ENCODE data around the gene PIAS2.
"Not testable (repeated sequence)": the region's sequence is repeated elsewhere in the genome, so short reads cannot be mapped to it uniquely, and the experiment has no call there.

Gene PIAS2

GRCh38 chr18:46917108-46917802 lies at the start of gene PIAS2, which contains the start of gene KATNAL2:
PIAS2 (minus strand) TSS chr18:46917507; CDS start chr18:46917345, 162 bp downstream.
KATNAL2 (plus strand) TSS chr18:46917602; CDS start chr18:46946873, 29,271 bp downstream.
- in situ Hi-C loops (cut with MboI; ENCODE audit: low sequenced_read_pairs): no loop called here

DNA sequence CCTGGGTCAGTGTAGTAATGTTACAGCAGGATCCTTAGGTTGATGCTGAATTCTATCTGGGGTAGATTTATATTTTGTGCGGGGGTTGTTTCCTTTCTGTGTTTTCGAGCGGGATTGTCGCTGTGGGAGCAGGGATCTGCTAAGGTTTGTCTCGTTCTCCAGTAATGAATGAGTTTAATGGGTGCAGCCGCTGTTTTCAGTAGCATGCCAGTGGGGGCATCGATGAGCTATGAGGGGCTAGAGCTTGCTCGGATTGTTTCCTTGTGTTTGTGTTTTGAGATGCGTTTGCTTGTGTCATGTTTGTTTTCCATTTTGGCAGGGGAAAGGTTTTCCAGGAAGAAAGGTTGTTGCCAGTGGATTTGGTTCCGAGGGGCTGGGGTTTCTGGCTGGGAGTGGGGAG lies 49.0 kb upstream of the PIAS2 start:
- in situ Hi-C loops (cut with MboI; ENCODE audit: low sequenced_read_pairs): not testable (repeated sequence)

GRCh38 chr18:46964579-46965293 lies 47.4 kb upstream of the PIAS2 start:
- in situ Hi-C loops (cut with MboI; ENCODE audit: low sequenced_read_pairs): not testable (repeated sequence)

DNA sequence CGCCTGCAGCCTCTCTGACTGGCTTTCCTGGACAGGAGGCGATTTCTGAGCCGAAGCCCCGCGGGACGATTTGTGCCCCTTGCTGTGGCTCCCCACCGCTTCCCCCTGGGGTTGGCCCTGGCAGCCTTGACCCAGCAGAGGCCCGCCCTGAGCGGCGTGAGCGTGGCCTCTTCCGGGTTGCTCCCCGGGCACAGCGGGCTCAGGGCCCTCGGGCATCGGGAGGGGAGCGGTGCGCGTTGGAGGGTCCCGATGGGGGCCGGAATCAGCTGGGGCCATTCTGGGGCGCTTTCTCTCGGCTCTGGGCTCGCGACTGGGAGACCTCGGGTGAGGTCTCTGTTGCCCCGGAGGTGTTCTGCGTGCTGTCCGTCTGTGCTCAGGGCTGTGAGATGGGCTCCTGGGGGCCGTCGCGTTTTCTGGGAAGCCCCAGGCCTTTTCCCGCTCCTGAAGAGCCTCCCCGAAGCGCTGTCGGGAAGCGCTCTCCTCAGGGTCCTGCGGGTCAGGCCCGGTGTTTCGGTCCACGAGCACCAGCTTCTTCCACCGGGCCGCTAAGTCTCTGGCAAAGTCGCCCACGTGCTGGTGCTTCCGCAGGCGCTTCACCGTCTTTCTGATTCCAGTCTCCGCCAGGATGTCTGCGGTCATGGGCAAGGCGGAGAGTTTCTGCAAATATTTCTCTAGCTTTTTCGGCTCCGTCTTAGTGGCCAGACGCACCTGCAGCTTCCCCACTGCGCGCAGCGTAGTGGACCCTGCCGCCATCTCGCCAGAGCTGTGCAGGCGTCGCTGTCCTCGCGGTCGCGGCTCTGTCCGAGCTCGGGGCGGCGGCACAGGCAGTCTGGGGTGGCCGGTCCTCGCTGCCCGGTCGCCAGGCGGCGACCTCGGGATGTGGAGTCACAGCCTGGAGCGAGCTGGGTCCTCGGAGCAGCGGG lies 46.6 kb upstream of the PIAS2 start:
- in situ Hi-C loops (cut with MboI; ENCODE audit: low sequenced_read_pairs): not testable (repeated sequence)

GRCh38 chr18:46958209-46958608 lies 40.9 kb upstream of the PIAS2 start:
- in situ Hi-C loops (cut with MboI; ENCODE audit: low sequenced_read_pairs): no loop called here

DNA sequence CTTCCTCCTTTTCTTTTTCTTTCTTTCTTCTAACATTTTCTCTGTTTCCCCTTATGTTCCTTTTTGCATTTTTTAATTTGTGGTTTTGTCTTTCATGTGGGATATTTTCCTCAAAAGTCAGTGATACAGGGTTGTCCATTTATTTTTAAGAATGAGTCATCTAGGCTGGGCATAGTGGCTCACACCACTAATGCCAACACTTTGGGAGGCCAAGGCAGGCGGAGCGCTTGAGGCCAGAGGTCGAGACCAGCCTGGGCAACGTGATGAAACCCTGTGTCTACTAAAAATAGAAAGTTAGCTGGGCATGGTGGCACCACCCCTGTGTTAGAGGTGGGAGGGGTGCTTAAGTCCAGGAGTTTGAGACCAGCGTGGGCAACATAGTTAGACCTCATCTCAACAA lies 35.9 kb upstream of the PIAS2 start:
- in situ Hi-C loops (cut with MboI; ENCODE audit: low sequenced_read_pairs): no loop called here

- in situ Hi-C loops (cut with MboI; ENCODE audit: low sequenced_read_pairs): no loop called here
Observed at GRCh38 chr18:46950064-46950656, 32.9 kb upstream of the PIAS2 start.

- in situ Hi-C loops (cut with MboI; ENCODE audit: low sequenced_read_pairs): no loop called here
Observed at GRCh38 chr18:46946656-46947282, 29.5 kb upstream of the PIAS2 start.

DNA sequence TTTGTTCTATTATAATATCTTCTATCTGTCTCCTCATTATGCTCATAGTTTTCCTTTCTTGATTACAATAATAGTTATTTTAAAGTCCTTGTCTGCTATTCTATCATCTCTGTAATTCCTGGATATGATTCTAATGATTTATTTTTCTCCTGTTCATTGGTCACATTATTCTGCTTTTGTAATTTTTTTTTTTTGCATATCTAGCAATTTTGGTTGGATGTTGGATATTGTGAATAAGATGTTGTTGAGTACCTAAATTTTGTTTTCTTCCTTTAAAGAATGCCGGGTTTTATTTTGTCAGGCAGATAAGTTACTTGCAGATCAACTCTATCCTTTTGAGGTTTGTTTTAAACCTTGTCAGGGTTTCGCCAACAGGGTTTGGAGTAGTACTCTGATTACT lies 25.3 kb upstream of the PIAS2 start:
- in situ Hi-C loops (cut with MboI; ENCODE audit: low sequenced_read_pairs): no loop called here

- in situ Hi-C loops (cut with MboI; ENCODE audit: low sequenced_read_pairs): no loop called here
Observed at GRCh38 chr18:46939998-46940571, 22.8 kb upstream of the PIAS2 start.

GRCh38 chr18:46939337-46939963 lies 22.1 kb upstream of the PIAS2 start:
- in situ Hi-C loops (cut with MboI; ENCODE audit: low sequenced_read_pairs): no loop called here

DNA sequence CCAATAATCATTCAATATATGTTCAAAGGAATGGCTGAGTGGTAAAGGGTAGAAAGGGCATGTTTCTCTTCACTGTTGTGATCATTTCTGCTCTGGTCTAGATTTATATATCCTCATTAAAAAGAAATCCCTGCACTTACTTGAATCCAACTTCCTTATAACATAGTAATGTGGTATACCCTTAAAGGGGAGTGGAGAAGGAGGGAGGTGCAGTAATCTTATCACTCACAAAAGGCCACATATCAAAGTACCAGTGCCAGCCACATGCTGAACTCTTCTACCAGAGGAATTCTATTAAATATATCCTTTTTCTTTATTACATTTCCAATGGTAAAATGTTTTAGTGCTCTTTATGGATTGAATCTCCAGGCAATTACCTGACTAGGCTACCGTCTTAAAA lies 3.3 kb upstream of the PIAS2 start:
- in situ Hi-C loops (cut with MboI; ENCODE audit: low sequenced_read_pairs): no loop called here

DNA sequence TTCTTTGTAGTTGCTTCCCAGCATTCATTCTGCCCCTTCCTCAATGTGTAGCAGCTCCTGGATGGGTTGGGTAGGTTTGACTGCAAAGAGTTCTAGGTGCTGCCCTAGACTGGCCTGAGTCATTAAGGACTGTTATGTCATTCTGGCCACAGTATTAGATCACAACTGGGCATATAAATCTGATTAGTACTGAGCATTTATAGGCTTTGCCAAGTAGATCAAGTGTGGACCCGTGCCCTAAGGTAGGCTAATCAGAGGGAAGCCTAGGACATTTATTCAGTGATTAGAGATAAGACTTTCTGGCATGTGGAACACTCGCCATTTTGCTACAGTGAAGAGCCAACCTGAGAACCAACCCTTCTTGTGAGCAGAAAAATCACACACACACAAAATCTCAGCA lies 2.8 kb upstream of the PIAS2 start:
- in situ Hi-C loops (cut with MboI; ENCODE audit: low sequenced_read_pairs): no loop called here

DNA sequence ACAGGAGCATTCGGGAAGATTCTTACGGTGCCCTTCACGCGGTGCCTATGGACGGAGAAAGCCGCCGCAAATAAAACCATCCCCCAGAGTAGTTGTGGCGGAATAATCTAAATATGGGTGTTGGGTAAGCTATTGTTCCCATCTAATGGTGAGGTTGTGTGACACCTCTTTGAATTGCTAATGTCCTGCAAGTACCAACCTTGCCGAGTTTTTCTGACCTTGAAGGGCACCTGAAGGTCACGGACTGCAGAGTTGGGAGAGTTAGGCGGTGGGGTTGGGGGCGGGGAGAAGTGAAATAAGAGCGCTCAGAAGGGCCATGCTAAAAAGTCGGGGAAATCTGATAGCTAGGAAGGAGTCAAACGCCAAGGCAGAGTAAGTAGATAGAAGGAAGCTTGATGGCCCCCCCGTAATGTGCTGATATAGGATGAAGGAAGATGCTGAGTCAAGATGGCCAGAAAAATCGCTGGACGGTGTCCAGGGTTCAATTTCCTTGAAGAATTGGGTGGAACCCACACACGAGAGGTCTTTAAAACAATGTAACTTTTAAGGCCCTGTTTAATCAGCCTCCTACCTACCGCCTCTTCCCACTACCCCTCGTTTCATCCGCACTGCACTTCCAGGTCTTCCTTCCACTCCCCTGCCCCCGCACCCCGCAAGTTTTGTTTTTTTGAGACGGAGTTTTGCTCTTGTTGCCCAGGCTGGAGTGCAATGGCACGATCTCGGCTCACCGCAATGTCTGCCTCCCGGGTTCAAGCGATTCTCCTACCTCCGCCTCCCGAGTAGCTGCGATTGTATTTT lies 695 bp upstream of the PIAS2 start:
- in situ Hi-C loops (cut with MboI; ENCODE audit: low sequenced_read_pairs): no loop called here

DNA sequence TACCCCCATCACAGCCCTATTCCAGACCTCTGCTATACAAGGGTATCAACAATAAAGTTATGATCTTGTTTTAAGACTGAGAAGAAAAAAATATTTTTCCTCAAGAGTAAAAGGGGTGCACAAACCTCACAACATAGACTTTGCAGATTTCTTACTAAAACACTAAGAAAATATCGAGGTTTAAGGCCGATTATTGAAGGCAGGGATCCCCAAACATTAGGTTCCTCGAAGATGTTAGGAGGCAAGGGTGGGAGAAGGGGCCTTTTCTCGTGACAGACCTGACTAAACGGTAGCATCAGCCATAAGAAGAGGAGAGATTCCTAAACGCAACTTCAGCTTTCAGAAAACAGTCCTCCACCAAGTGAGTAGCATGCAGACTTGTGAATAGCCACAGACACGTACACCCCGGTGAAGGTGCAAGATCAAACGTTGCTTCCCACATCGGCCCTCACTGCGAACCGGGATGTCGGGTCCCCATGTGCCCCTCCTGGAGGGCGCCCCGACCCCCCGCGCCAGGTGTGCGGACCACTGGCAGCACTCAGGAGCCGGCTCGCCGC lies 678 bp downstream of the PIAS2 start:
- in situ Hi-C loops (cut with MboI; ENCODE audit: low sequenced_read_pairs): no loop called here

DNA sequence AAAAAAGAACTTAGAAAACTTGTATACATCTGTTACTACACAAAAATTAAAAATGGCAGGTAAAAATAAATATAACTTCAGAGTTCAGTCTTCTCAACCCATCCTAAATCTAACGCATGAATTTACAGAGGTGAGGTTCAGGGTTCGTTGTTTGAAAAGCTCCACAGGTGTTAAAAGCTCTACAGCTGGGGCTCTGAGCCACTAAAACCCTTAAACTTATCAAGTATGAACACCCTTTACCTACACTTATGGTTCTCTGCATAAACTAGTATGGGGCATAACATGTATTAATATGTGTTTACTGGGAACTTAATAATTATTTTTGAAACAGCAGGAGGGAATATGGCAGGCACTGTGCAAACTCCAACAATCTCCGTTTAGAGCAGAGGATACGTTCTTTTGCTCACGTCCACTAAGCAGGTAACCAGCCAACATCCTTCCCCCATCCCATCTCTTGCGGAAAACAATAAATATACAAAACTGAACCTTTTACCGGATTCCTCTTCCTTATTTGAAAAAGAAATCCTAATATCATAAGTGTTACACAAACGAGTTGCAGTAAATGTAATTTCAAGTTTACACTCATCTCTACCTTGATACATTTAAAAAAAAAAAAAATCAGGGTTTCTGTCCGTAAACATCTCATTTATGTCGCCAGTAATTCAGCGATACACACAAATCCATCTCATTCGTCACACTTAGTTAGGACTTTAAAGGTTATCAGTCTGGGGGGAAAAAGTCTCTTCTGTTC lies 1.3 kb downstream of the PIAS2 start:
- in situ Hi-C loops (cut with MboI; ENCODE audit: low sequenced_read_pairs): no loop called here

DNA sequence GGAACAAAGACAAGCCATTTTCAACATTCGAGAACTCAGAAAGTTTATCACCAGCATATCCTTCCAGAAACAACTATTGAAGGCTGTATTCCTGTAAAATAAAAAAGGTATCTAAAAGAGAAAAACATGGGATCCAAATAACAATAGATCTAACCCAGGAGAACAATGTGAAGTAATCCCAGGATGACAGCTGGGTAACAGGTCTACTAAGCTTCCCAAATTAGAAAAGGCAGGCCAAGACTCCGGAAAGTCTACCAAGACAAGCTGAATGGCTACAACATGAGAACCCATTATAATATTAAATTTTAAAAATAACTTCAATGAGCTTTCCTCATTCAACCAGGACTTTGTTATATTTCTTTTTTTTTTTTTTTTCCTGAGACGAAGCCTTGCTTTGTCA lies 6.5 kb downstream of the PIAS2 start:
- in situ Hi-C loops (cut with MboI; ENCODE audit: low sequenced_read_pairs): no loop called here

DNA sequence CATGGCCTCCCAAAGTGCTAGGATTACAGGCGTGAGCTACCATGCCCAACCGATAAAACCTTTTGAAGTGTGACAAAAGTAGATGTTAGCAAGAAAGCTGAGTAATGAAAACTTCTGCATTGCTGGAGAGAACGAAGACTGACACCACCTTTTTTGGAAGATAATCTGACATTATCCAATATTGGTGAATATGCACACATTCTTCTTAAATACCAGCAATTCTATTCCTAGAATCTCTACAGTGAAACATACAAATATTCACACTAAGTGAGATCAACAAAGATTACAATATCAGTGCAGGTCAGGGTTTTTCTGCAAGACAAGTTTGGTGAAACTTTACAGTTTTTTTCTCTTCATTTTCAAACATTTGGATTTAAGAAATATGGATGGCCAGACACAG lies 7.8 kb downstream of the PIAS2 start:
- in situ Hi-C loops (cut with MboI; ENCODE audit: low sequenced_read_pairs): no loop called here
